ENCODE data around the gene TRIM63.
"Not testable (repeated sequence)": the region's sequence is repeated elsewhere in the genome, so short reads cannot be mapped to it uniquely, and the experiment has no call there.

Gene TRIM63

GRCh38 chr1:26067432-26067911 lies at the start of gene TRIM63:
Gene TRIM63 (minus strand): TSS chr1:26067630. CDS start chr1:26067494, 136 bp downstream.
- DNase-seq = no peak

DNA sequence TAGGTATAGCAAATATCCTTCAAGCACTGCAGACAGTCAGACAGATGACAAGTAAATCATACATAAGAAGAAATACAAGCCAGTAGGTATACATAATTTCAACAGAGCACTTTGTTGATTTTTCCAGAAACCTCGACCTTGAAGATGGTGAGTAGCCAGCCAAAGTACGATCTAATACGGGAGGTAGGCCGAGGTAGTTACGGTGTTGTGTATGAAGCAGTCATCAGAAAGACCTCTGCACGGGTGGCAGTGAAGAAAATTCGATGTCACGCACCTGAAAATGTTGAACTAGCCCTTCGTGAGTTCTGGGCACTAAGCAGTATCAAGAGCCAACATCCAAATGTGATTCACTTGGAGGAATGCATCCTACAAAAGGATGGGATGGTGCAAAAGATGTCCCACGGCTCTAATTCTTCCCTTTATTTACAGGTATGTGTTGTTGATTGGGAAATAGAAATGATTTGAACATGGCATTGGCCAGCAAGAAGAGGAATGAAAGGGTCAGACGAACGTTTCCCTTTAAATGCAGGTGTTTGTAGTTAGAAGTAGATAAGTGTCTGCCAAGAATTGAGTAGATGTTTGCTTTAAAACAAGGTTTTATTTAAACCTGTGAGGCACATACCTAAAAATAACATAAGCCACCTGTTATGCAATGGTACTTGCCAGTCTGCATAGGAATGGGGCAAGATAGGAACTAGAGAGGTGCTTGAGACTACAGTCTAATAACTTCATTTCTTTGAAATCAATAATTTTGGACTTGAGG lies 46.9 kb upstream of the TRIM63 start:
- DNase-seq = no peak

GRCh38 chr1:26112407-26112775 lies 45.0 kb upstream of the TRIM63 start:
- no peak for DNase-seq

DNA sequence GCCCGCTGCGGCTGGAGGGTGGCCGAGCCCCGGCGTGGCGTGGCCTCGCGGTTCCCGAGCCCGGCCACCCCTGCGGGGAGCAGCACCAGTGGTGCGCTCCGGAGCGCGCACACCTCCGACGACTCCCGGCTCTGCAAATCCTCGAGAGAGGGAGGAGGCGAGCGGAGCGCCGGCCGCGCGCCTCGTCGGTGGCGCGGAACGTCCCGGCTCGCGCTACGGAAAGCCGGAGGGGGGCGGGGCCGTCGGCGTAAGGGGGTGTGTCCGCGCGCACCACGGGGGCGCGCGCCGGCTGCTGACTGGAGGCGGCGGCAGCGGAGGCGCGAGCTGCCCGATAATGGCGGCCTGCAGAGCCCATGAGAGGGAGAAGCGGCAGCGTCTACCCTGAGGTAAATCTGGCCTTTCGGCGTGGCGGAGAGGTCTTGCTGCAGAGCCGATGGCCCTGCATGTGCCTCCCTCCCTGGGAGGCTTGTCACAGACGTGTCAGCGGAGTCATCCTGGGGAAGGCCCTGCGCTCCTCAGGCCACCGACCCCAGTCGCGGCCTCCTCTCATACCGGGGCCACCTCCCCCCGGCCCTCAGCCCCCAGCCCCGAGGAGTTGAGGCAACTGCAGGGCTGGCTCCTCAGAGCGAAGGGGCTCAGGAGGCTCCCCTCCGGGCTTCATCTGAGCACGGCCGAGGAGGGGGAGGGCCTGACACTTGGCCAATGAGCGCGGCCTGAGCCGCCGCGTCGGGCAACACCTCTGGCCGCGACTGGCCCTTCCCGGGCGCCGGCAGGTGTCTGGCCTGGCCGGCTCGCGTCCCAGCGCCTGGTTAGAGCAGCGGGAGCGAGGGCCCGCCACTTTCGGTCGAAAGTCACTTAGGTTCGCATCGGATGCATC lies 44.3 kb upstream of the TRIM63 start, which contains the start of gene PDIK1L:
Gene PDIK1L, plus strand, starts transcription at position 295 of the 877 bp plus-strand sequence. CDS start 2,485 bp downstream, outside the sequence.
- peak; percentile 95 for DNase-seq

GRCh38 chr1:26110731-26111529 lies 43.5 kb upstream of the TRIM63 start:
- DNase-seq = peak; percentile 85

DNA sequence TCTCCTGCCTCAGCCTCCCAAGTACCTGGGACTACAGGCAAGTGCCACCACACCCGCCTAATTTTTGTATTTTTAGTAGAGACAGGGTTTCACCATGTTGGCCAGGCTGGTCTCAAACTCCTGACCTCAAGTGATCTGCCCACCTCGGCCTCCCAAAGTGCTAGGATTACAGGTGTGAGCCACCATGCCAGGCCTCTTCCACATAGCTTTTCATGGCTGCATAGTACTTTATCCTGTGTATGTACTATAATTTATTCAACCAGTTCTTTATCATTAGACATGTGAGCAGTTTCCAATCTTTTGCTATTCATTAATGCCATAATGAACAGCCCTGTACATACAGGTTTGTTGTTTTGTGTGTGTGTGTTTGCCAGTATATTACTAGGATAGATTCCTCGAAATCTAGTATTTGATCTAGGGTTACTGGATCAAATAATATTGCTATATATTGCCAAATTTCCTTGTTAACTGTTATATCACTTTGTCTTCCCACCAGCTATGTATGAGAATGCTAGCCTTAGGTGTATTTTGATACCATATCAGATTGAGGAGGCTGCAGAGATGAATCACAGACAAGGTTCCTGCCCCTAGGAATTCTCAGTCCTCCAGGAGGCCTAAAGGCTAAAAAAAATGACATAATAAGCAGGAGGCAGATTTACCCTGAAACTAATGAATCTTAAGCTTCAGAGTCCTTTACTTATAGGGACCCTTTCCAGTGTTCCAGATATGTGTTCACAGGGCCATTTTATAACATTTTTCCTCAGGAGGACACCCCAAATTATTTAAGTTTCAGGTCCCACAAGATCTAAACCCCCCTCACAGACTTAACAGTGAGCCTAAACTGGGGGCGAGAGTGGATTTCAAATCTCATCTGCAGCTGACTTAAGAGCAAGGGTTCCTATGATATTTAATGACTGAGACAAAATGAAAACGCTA lies 42.1 kb upstream of the TRIM63 start:
- DNase-seq = no peak

DNA sequence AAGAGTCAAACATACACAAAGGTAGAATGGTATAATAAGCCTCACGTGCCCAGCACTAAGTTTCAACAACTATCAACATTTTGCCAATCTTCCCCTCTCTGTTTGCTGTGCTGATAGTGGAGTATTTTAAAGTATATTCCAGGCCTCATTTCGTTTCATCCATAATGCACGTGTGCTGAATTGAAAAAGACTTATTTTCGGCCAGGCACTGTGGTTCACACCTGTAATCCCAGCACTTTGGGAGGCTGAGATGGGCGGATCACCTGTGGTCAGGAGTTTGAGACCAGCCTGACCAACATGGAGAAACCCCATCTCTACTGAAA lies 37.8 kb upstream of the TRIM63 start:
- DNase-seq = not testable (repeated sequence)

DNA sequence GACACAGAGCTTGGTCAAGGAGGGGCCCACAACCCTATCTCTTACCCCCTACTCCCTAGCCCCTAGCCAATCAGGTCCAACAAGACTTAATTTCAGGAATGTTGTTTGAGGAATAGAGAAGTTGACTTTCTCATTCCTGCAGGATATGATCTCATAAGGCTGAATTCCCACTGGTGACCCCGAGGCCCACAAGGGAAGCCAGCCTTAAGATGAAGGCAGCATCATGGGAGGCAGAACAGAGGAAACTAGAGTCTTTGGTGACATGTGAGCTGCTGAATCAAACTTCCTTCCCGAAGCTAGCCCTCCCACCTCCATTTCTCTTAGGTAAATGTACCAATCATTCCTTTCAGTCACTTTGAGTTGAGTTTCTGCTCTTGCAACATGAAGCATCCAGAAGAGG lies 35.1 kb upstream of the TRIM63 start:
- no peak for DNase-seq

GRCh38 chr1:26102119-26102518 lies 34.7 kb upstream of the TRIM63 start:
- no peak for DNase-seq

DNA sequence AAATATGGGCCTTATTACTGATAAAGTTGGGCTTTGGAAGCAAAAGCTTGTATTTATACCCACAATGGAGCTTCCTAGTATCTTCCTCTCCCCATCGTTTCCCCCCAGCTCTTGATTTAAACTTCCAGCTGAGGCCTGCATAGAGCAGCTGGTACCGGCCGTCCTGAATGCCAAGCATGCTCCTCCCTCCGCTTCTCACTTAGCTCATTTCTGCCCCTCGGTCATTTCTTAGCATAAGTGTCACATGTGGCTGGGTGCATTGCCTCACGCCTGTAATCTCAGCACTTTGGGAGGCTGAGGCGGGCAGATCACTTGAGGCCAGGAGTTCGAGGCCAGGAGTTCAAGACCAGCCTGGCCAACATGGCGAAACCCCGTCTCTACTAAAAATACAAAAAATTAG lies 32.8 kb upstream of the TRIM63 start:
- not testable (repeated sequence) for DNase-seq

- no peak for DNase-seq
Measured at GRCh38 chr1:26099780-26100179, 32.4 kb upstream of the TRIM63 start.

DNA sequence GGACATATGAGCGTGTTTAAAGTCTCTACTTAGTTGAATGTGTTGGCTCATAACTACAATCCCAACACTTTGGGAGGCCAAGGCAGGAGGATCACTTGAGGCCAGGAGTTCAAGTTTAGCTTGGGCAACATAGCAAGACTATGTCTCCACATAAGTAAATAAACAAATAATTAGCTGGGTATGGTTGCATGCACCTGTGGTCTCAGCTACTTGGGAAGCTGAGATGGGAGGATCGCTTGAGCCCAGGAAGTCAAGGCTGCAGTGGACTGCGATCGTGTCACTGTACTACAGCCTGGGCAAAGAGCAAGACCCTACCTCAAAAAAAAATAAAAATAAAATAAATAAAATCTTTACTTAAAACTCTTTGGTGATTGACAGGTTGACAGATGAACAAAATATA lies 31.2 kb upstream of the TRIM63 start:
- DNase-seq = no peak

- no peak for DNase-seq
Measured at GRCh38 chr1:26097696-26098095, 30.3 kb upstream of the TRIM63 start.

DNA sequence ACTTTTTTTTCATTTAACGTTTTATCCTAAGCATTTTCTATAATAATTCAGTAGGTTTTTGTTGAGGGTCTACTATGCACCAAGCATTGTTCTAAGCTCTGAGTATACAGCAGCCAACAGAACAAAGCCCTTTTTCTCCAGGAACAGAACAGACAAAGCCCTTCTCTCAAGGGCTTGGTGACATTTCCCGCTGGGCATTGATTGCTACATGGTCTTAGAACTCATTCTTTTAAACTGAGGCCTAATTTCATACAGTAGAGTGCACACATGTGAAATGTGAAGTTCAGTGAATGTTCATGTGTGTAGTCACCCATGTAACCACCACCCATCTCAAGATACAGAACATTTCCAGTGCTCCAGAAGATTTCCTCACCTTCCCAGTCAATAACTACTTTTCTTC lies 29.0 kb upstream of the TRIM63 start:
- no peak for DNase-seq

- DNase-seq = peak; percentile 94
Measured at GRCh38 chr1:26094677-26095383, 27.4 kb upstream of the TRIM63 start.

DNA sequence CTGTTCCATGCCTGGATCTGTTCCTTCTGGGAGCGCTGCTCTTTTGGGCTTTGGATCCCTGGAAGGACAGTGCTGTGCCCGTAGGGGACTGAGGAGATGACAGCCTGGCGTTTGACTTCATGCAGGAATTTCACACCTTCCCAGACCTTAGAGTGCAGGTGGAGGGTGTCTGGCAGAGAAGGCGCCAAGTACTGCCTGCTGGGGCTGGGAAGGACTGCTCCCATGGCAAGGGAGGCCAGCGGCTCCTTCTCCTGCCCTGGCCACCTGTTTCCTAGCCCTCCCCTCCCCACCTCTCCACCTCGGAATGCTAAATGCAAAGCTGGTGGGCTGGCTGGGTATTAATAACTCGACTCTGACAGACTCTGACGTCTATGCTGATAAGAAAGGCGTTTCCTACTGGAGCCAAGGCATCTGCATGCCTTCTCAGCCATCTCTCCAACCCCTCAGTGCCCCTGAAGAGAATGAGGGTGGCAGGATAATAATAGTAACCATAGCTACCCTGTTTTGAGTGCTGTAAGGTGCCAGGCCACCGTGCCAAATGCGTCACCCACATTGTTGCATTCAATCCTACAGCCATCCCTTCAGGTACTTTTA lies 26.7 kb upstream of the TRIM63 start:
- DNase-seq = peak; percentile 79

DNA sequence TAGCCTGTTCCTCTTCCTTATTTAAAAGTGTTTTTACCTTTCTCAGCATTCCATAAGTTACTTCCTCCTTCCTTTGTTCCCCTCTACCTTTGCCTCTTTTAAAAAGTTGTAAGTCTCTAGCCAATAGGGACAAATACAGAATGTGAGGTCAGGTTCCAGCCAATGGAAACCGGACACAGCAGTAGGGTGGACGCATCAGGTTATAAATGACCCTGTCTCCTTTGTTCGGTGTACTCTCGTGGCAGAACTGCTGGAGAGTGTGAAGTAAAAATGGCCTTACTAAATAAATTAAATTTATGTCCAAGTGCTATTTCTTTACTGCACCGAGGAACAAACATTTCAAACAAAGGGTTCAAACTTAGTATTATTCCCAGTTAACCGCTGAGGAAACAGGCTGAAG lies 26.1 kb upstream of the TRIM63 start:
- not testable (repeated sequence) for DNase-seq

DNA sequence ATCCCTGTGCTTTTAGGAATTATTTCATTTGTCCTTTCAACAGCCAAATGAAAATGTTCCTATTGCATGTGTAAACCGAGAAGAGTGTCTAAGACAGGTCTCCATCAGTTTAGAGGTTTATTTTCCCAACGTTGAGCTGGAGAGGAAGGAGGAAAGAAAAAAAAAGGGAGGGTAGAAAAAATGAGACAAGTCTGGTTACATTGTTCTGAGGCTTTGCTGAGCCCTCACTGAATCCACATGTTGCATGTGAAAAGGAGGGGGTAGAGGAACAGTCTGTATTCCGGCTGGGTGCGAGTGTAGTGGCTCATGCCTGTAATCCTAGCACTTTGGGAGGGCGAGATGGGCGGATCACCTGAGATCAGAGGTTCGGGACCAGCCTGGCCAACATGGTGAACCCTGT lies 25.0 kb upstream of the TRIM63 start:
- no peak for DNase-seq

- no peak for DNase-seq
Measured at GRCh38 chr1:26090893-26091292, 23.5 kb upstream of the TRIM63 start.

DNA sequence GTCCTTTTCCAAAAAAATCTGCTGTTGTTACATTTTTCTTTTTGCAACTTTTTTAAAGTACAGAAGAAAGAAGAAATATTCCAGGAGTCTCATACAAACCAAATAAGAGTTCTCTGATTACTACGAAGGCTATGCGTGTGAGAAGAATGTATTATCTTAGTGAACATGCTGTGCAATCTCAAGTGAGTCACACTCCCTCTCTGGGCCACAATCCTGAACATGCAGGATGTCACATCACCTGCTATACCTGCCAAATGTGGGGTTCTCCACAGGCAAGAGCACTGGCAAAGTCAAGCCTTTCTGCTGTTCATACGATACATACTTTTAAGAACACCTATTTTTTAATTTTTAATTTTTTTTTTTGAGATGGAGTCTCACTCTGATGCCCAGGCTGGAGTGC lies 21.7 kb upstream of the TRIM63 start:
- DNase-seq = no peak

DNA sequence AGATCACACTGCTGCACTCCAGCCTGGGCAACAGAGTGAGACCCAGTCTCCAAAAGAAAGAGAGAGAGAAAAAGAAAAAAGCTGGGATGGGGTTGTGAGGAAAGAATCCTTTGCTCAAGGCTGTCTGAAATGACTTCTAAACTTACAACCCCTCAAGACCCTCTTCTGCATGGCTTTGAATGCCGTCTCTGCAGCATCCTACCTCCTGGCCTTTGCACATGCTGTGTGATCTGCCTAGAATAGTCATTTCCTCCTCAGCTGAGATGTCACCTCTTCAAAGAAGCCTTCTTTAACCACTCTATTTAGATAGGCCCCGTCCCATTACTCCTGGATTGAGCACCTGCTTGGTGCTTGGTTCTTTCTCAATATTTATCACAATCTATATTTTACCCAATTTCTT lies 17.4 kb upstream of the TRIM63 start:
- DNase-seq = no peak
